Panc1 (cell line): ENCODE measurements around the gene USP33. TPM values are rescaled to one million over a fixed set of nuclear protein-coding genes. Genes with fewer than 3 reads are reported as not detected.

Experiments
- ATAC-seq: fragments of 200-7000 bp; cut with Tn5 transposase; 2 replicates; pipeline ENCODE4 v1.9.1; 2020; ENCODE audit warnings: mild to moderate bottlenecking, moderate library complexity
- BruUV-seq: library from RNA; stranded (reverse); fragments of 400-500 nt; replicated peaks from 2 replicates; lab custom pipeline; 2021; lab: Mats Ljungman, UMichigan
- CTCF ChIA-PET: fragments of 300-600 bp; sonication (Branson Sonifier 250); formaldehyde crosslinking; loops from one replicate; lab custom pipeline; 2022; ENCODE audit warnings: antibody characterized with exemption; lab: Charles Lee
- POLR2A ChIA-PET: fragments of 300-600 bp; sonication (Branson Sonifier 250); formaldehyde crosslinking; loops from one replicate; lab custom pipeline; 2022; ENCODE audit warnings: antibody characterized with exemption; lab: Charles Lee
- DNase-seq: peaks from one replicate; pipeline ENCODE4 v3.0.0-alpha.2; 2010; ENCODE audit warnings: low read depth, low spot score
- H3K27ac ChIP-seq: 2 replicates; pipeline ENCODE4 v1.5.1; 2011; ENCODE audit warnings: mild to moderate bottlenecking, low read length, inconsistent platforms
- H3K27me3 ChIP-seq: fragments of 200-500 bp; sonication (Bioruptor generic); 2 replicates; pipeline ENCODE4 v1.6.0; 2014; ENCODE audit warnings: low read length, inconsistent platforms; ENCODE audit not compliant: control insufficient read depth, insufficient read depth
- H3K36me3 ChIP-seq: fragments of 200-500 bp; sonication (Bioruptor generic); 2 replicates; pipeline ENCODE4 v1.5.1; 2014; ENCODE audit warnings: inconsistent platforms, mild to moderate bottlenecking, low read length, moderate library complexity; ENCODE audit not compliant: control insufficient read depth, insufficient read depth
- H3K4me1 ChIP-seq: 2 replicates; pipeline ENCODE4 v1.5.1; 2011; ENCODE audit warnings: inconsistent platforms, mild to moderate bottlenecking, low read length, moderate library complexity; ENCODE audit not compliant: control insufficient read depth, insufficient read depth
- H3K4me3 ChIP-seq, 2 experiments: 2 replicates each; pipeline ENCODE4 v1.5.1; 2011 to 2012; ENCODE audit warnings: low read depth in 2 of 2, low read length in 2 of 2, mild to moderate bottlenecking in 2 of 2, inconsistent platforms in 1 of 2, moderate library complexity in 1 of 2
- H3K9me3 ChIP-seq: fragments of 200-500 bp; sonication (Bioruptor generic); 2 replicates; pipeline ENCODE4 v1.5.1; 2014; ENCODE audit warnings: low read depth, mild to moderate bottlenecking, inconsistent platforms, low read length, moderate library complexity; ENCODE audit not compliant: control insufficient read depth, insufficient read depth
- CTCF ChIP-seq: fragments of 450-650 bp; IDR thresholded peaks from 2 replicates; pipeline ENCODE4 v1.5.1; 2017; ENCODE audit warnings: mild to moderate bottlenecking
- POLR2AphosphoS5 ChIP-seq: IDR thresholded peaks from 2 replicates; pipeline ENCODE4 v1.6.1; 2012; ENCODE audit warnings: mild to moderate bottlenecking, low read depth, low read length, moderate library complexity
- REST ChIP-seq, 2 experiments: IDR thresholded peaks; 2 replicates each; pipeline ENCODE4 v1.6.1; 2011 to 2012; ENCODE audit warnings: low read depth in 2 of 2, control low read depth in 1 of 2, low read length in 1 of 2, mild to moderate bottlenecking in 1 of 2, moderate library complexity in 1 of 2; ENCODE audit not compliant: insufficient read depth in 1 of 2
- SIN3A ChIP-seq: IDR thresholded peaks from 2 replicates; pipeline ENCODE4 v1.6.1; 2012; ENCODE audit warnings: low read depth, mild to moderate bottlenecking, low read length, moderate library complexity, borderline replicate concordance; ENCODE audit not compliant: insufficient read depth
- TCF7L2 ChIP-seq: IDR thresholded peaks from 2 replicates; pipeline ENCODE4 v1.6.1; 2011; ENCODE audit warnings: mild to moderate bottlenecking, low read depth, low read length, inconsistent platforms
- in situ Hi-C: cut with HindIII; loops from 2 replicates; pipeline ENCODE4 v1.10.0; 2016; ENCODE audit warnings: low sequenced_read_pairs, low pct_unique_long_range_greater_than_20kb
- intact Hi-C: fragments of 100-400 bp; cut with micrococcal nuclease; formaldehyde crosslinking; loops from one replicate; pipeline ENCODE4 v1.10.0; 2022; ENCODE audit not compliant: unreplicated experiment
- total RNA-seq: library from RNA; stranded (reverse); gene quantifications from one replicate; pipeline ENCODE4 v1.2.1, GENCODE V29; 2021; ENCODE audit not compliant: unreplicated experiment

The USP33 gene
- total RNA-seq, 1 experiment from 2014 or later: 52.2 TPM

GRCh38 chr1:77742011-77742555, 17.6 kb downstream of the USP33 start:
- H3K9me3 ChIP-seq: no peaks in the 10 kb centered on the region
- H3K27me3 ChIP-seq: no peaks in the 10 kb centered on the region
- H3K27ac ChIP-seq: no peak overlapping the region
- POLR2A ChIA-PET: no interaction called here
- peaks cover 2% of the 10 kb centered on the region for H3K36me3 ChIP-seq
- in situ Hi-C loops (no loop called here), intact Hi-C loops (no loop called here)
- DNase-seq (no peak), ATAC-seq (no peak)
- H3K4me1 ChIP-seq: no peaks in the 10 kb centered on the region
- H3K4me3 ChIP-seq: no peak overlapping the region
- no peak for TF ChIP-seq POLR2AphosphoS5
- no peak for TF ChIP-seq CTCF
- TF ChIP-seq TCF7L2: no peak
- TF ChIP-seq SIN3A: no peak
- no peak for TF ChIP-seq REST (IDR thresholded peaks at IDR 0.05; ENCODE audit: insufficient read depth in 1 of 2, low read depth in 2 of 2, low read length in 1 of 2)
- BruUV-seq: no TSS peak
- CTCF ChIA-PET: no interaction called here

- no peak overlapping the region for H3K4me3 ChIP-seq
- no peak overlapping the region for H3K27ac ChIP-seq
- DNase-seq: no peak
- H3K4me1 ChIP-seq: no peaks in the 10 kb centered on the region
- no peak for ATAC-seq
- TF ChIP-seq SIN3A: no peak
- no peak for TF ChIP-seq TCF7L2
- TF ChIP-seq POLR2AphosphoS5: no peak
- no peak for TF ChIP-seq REST (IDR thresholded peaks at IDR 0.05; ENCODE audit: insufficient read depth in 1 of 2, low read depth in 2 of 2, low read length in 1 of 2)
- no peak for TF ChIP-seq CTCF
- no peaks in the 10 kb centered on the region for H3K9me3 ChIP-seq
- in situ Hi-C loops (no loop called here), intact Hi-C loops (no loop called here)
- peaks cover 2% of the 10 kb centered on the region for H3K36me3 ChIP-seq
- ChIA-PET POLR2A (no interaction called here), CTCF (no interaction called here)
- BruUV-seq: no TSS peak
- H3K27me3 ChIP-seq: no peaks in the 10 kb centered on the region
These were observed 18.3 kb downstream of the USP33 start for GRCh38 chr1:77741316-77741715.
